ENCODE measurements around the gene GPR137B. TPM values are rescaled to one million over a fixed set of nuclear protein-coding genes. Genes with fewer than 3 reads are reported as not detected.
A peak's percentile ranks its signal among the peaks of the same experiment; 100 is the strongest.

GPR137B gene, protein sequence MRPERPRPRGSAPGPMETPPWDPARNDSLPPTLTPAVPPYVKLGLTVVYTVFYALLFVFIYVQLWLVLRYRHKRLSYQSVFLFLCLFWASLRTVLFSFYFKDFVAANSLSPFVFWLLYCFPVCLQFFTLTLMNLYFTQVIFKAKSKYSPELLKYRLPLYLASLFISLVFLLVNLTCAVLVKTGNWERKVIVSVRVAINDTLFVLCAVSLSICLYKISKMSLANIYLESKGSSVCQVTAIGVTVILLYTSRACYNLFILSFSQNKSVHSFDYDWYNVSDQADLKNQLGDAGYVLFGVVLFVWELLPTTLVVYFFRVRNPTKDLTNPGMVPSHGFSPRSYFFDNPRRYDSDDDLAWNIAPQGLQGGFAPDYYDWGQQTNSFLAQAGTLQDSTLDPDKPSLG
- total RNA-seq (1 to 10 TPM; 3.6 to 7.0 TPM), polyA plus RNA-seq (1 to 10 TPM; 2.2 to 8.6 TPM)

DNA sequence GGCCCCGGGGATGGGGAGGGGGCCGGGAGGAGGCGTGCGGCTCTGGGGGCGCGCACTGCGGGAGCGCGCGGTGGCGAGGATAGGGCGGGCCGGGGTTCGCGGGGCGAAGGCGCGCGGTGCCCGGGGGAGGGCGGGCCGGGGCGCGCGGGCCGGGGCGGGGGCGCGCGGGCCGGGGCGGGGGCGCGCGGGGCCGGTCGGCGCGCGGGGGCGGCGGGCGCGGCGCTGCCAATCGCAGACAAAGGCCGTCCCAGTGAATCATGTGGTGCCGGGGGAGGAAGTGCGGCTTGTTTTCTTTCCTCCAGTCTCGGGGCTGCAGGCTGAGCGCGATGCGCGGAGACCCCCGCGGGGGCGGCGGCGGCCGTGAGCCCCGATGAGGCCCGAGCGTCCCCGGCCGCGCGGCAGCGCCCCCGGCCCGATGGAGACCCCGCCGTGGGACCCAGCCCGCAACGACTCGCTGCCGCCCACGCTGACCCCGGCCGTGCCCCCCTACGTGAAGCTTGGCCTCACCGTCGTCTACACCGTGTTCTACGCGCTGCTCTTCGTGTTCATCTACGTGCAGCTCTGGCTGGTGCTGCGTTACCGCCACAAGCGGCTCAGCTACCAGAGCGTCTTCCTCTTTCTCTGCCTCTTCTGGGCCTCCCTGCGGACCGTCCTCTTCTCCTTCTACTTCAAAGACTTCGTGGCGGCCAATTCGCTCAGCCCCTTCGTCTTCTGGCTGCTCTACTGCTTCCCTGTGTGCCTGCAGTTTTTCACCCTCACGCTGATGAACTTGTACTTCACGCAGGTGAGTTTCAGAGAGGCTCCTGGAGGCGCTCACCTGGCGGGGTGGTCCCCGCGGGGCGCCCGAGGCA, at the start of gene GPR137B:
GPR137B (plus strand) TSS at position 287 of the 851 bp plus-strand sequence; CDS start at position 371, 84 bp downstream.
- peak within 1 kb of the TSS; percentile 74 to 85 (median 78) for H3K4me3 ChIP-seq (ENCODE audit: low read depth in 1 of 3, low read length in 3 of 3)
- peak within 1 kb of the TSS; percentile 14 to 28 for H3K27ac ChIP-seq (ENCODE audit: low read depth in 1 of 2, low read length in 2 of 2)
- H3K9ac ChIP-seq (ENCODE audit: low read depth in 1 of 2, low read length in 2 of 2): peak within 1 kb of the TSS; percentile 57 to 72
- peaks cover 0 to 20% (median 15%) of the 10 kb centered on the region in 4 donors for H3K4me1 ChIP-seq (ENCODE audit: control insufficient read depth in 4 of 4, insufficient read depth in 4 of 4, low read length in 3 of 4)
- 1% methylated on average over 102 of the region's 105 CpGs for WGBS
- no peak for DNase-seq (ENCODE audit: low spot score)
- TF ChIP-seq HNF4A (conservative IDR thresholded peaks at IDR 0.05) (no peak), HNF4G (IDR thresholded peaks at IDR 0.05) (no peak), EGR1 (IDR thresholded peaks at IDR 0.05; ENCODE audit: low read depth in 2 of 2) (no peak), GABPA (IDR thresholded peaks at IDR 0.05 in 1 of 2, conservative IDR thresholded peaks at IDR 0.05 in 1 of 2) (no peak), CTCF (IDR thresholded peaks at IDR 0.05; ENCODE audit: low read depth, low read length, missing input control) (no peak), RXRA (IDR thresholded peaks at IDR 0.05) (no peak), NR2F2 (IDR thresholded peaks at IDR 0.05) (no peak), MAX (IDR thresholded peaks at IDR 0.05) (no peak), JUND (IDR thresholded peaks at IDR 0.05) (no peak), ZBTB33 (IDR thresholded peaks at IDR 0.05) (no peak)
- TF ChIP-seq, protein P1, sequence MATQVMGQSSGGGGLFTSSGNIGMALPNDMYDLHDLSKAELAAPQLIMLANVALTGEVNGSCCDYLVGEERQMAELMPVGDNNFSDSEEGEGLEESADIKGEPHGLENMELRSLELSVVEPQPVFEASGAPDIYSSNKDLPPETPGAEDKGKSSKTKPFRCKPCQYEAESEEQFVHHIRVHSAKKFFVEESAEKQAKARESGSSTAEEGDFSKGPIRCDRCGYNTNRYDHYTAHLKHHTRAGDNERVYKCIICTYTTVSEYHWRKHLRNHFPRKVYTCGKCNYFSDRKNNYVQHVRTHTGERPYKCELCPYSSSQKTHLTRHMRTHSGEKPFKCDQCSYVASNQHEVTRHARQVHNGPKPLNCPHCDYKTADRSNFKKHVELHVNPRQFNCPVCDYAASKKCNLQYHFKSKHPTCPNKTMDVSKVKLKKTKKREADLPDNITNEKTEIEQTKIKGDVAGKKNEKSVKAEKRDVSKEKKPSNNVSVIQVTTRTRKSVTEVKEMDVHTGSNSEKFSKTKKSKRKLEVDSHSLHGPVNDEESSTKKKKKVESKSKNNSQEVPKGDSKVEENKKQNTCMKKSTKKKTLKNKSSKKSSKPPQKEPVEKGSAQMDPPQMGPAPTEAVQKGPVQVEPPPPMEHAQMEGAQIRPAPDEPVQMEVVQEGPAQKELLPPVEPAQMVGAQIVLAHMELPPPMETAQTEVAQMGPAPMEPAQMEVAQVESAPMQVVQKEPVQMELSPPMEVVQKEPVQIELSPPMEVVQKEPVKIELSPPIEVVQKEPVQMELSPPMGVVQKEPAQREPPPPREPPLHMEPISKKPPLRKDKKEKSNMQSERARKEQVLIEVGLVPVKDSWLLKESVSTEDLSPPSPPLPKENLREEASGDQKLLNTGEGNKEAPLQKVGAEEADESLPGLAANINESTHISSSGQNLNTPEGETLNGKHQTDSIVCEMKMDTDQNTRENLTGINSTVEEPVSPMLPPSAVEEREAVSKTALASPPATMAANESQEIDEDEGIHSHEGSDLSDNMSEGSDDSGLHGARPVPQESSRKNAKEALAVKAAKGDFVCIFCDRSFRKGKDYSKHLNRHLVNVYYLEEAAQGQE (IDR thresholded peaks at IDR 0.05): no peak
- H3K36me3 ChIP-seq (ENCODE audit: control insufficient read depth in 4 of 4, insufficient read depth in 3 of 4, low read depth in 1 of 4, low read length in 3 of 4): no peaks in the 10 kb centered on the region
- H3K27me3 ChIP-seq (ENCODE audit: control insufficient read depth in 4 of 4, insufficient read depth in 4 of 4, low read length in 3 of 4): no peaks in the 10 kb centered on the region
- H3K9me3 ChIP-seq (ENCODE audit: control insufficient read depth in 4 of 4, low read length in 3 of 4): no peaks in the 10 kb centered on the region
